ENCODE measurements around the gene CUX1. TPM values are rescaled to one million over a fixed set of nuclear protein-coding genes. Genes with fewer than 3 reads are reported as not detected.
"Not testable (repeated sequence)": the region's sequence is repeated elsewhere in the genome, so short reads cannot be mapped to it uniquely, and the experiment has no call there.

Gene CUX1
- total RNA-seq, 2 donors from 2014 or later: 122 to 131 TPM

GRCh38 chr7:101880282-101881054 lies 63.0 kb downstream of the CUX1 start:
- no peak for DNase-seq
- no peak for ATAC-seq
- intact Hi-C loops (cut with DNase I, micrococcal nuclease): no loop called here

- ATAC-seq (no peak), DNase-seq (no peak)
- intact Hi-C loops (cut with DNase I, micrococcal nuclease): no loop called here
Measured at GRCh38 chr7:101882005-101882421, 64.6 kb downstream of the CUX1 start.

- intact Hi-C loops (cut with DNase I, micrococcal nuclease): no loop called here
- peak; percentile 66 for ATAC-seq
- DNase-seq: peak; percentile 66 to 89
Measured at GRCh38 chr7:101882595-101883564, 65.5 kb downstream of the CUX1 start.

GRCh38 chr7:101884671-101885596 lies 67.5 kb downstream of the CUX1 start:
- ATAC-seq: no peak
- intact Hi-C loops (cut with DNase I, micrococcal nuclease): no loop called here

GRCh38 chr7:101885597-101885955 lies 68.2 kb downstream of the CUX1 start:
- DNase-seq (peak in 1 of 2 donors; percentile 35), ATAC-seq (no peak)
- intact Hi-C loops (cut with DNase I, micrococcal nuclease): no loop called here

More at GRCh38 chr7:101884671-101885596, 67.5 kb downstream of the CUX1 start:
- DNase-seq: no peak

- ATAC-seq; DNase-seq; intact Hi-C loops (cut with DNase I, micrococcal nuclease): not testable (repeated sequence)
Measured at GRCh38 chr7:101887352-101887751, 69.9 kb downstream of the CUX1 start.

- DNase-seq; intact Hi-C loops (cut with DNase I, micrococcal nuclease): not testable (repeated sequence)
Measured at GRCh38 chr7:101888564-101888963, 71.1 kb downstream of the CUX1 start.

GRCh38 chr7:101890749-101891523 lies 73.5 kb downstream of the CUX1 start:
- DNase-seq (no peak), ATAC-seq (no peak)
- intact Hi-C loops (cut with DNase I, micrococcal nuclease): no loop called here

More at GRCh38 chr7:101888564-101888963, 71.1 kb downstream of the CUX1 start:
- not testable (repeated sequence) for ATAC-seq

- intact Hi-C loops (cut with DNase I, micrococcal nuclease): no loop called here
- ATAC-seq (no peak), DNase-seq (no peak)
Measured at GRCh38 chr7:101891936-101892640, 74.7 kb downstream of the CUX1 start.

- intact Hi-C loops (cut with DNase I, micrococcal nuclease): no loop called here
Measured at GRCh38 chr7:101893341-101894082, 76.1 kb downstream of the CUX1 start.

GRCh38 chr7:101896316-101896715 lies 78.9 kb downstream of the CUX1 start:
- ATAC-seq (no peak), DNase-seq (no peak)
- intact Hi-C loops (cut with DNase I, micrococcal nuclease): no loop called here

More at GRCh38 chr7:101893341-101894082, 76.1 kb downstream of the CUX1 start:
- no peak for ATAC-seq
- no peak for DNase-seq

GRCh38 chr7:101896941-101897340 lies 79.5 kb downstream of the CUX1 start:
- ATAC-seq (no peak), DNase-seq (no peak)
- intact Hi-C loops (cut with DNase I, micrococcal nuclease): no loop called here

GRCh38 chr7:101898106-101898505 lies 80.7 kb downstream of the CUX1 start:
- DNase-seq: no peak
- ATAC-seq: no peak
- intact Hi-C loops (cut with DNase I, micrococcal nuclease): no loop called here

GRCh38 chr7:101899616-101900015 lies 82.2 kb downstream of the CUX1 start:
- DNase-seq (no peak), ATAC-seq (no peak)
- intact Hi-C loops (cut with DNase I, micrococcal nuclease): no loop called here

GRCh38 chr7:101900103-101900502 lies 82.7 kb downstream of the CUX1 start:
- DNase-seq (no peak), ATAC-seq (peak; percentile 11)
- intact Hi-C loops (cut with DNase I, micrococcal nuclease): no loop called here

- DNase-seq (no peak), ATAC-seq (no peak)
Measured at GRCh38 chr7:101901661-101902491, 84.5 kb downstream of the CUX1 start.

More at GRCh38 chr7:101901661-101902491, 84.5 kb downstream of the CUX1 start:
- intact Hi-C loops (cut with DNase I, micrococcal nuclease): no loop called here
